ENCODE measurements around the gene FANCE.
A peak's percentile ranks its signal among the peaks of the same experiment; 100 is the strongest.
"Not testable (repeated sequence)": the region's sequence is repeated elsewhere in the genome, so short reads cannot be mapped to it uniquely, and the experiment has no call there.

Gene FANCE

GRCh38 chr6:35499372-35499771, 47.2 kb downstream of the FANCE start:
- Mint-ChIP-seq H3K27me3 (peaks cover 40 to 47% of the 10 kb centered on the region in 2 donors), H3K4me1 (peaks cover 19 to 22% of the 10 kb centered on the region in 2 donors), H3K27ac (no peak overlapping the region), H3K4me3 (no peak overlapping the region), H3K36me3 (peaks cover 0 to 6% of the 10 kb centered on the region in 2 donors), H3K9me3 (no peaks in the 10 kb centered on the region)
- ATAC-seq (replicated peaks): no peak
- no peak for DNase-seq

DNA sequence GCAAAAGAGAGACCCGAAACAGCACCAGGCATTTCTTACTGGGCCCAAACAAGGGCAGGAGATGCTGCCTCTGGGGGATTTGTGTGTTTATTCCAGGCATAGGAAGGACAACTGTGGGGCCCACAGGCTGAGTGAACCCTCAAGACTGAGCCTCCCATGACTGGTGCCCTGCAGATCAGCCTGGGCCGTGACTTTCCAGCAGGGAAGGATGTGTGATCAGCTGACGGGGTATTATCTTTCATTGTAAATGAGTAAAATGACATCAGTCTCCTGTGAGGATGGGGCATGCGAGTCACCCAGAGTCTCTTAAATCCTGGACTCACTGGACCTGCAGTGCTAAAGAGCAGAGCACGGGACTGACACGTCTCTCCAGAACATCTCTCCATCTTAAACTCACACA, 48.6 kb downstream of the FANCE start:
- ATAC-seq (replicated peaks): no peak
- peaks cover 8 to 13% of the 10 kb centered on the region in 2 donors for H3K4me1 Mint-ChIP-seq
- DNase-seq: no peak
- H3K27ac Mint-ChIP-seq: no peak overlapping the region
- no peak overlapping the region for H3K4me3 Mint-ChIP-seq
- no peaks in the 10 kb centered on the region for H3K9me3 Mint-ChIP-seq
- peaks cover 32 to 41% of the 10 kb centered on the region in 2 donors for H3K27me3 Mint-ChIP-seq
- peaks cover 0 to 6% of the 10 kb centered on the region in 2 donors for H3K36me3 Mint-ChIP-seq

- Mint-ChIP-seq H3K36me3 (peaks cover 0 to 6% of the 10 kb centered on the region in 2 donors), H3K4me1 (peaks cover 8 to 13% of the 10 kb centered on the region in 2 donors), H3K27me3 (peaks cover 34 to 41% of the 10 kb centered on the region in 2 donors), H3K4me3 (no peak overlapping the region), H3K27ac (no peak overlapping the region), H3K9me3 (no peaks in the 10 kb centered on the region)
- ATAC-seq (replicated peaks) (no peak), DNase-seq (no peak)
Observed at GRCh38 chr6:35501784-35502183, 49.6 kb downstream of the FANCE start.

DNA sequence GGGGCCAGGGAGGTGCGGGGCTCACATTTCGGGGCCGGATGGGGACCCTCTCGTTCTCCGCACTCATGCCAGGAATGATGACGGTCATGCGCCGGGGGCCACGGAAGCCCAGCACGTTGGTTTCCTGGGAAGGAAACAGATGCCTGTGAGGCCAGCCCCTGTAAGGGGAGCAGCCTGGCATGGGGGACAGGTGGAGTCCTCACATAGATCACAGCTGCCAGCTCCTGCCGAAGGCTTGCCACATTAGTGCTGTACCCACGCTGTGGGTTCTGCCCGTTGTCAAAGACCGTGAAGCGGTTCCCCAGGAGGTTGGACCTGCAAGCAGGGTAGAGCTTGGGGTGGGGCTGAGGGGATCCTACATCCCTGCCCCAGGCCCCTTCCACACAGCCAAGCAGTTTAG, 51.4 kb downstream of the FANCE start:
- peaks cover 29 to 32% of the 10 kb centered on the region in 2 donors for H3K27me3 Mint-ChIP-seq
- no peak for ATAC-seq (replicated peaks)
- H3K36me3 Mint-ChIP-seq: peaks cover 0 to 4% of the 10 kb centered on the region in 2 donors
- no peak for DNase-seq
- H3K4me3 Mint-ChIP-seq: no peak overlapping the region
- H3K4me1 Mint-ChIP-seq: peaks cover 2 to 3% of the 10 kb centered on the region in 2 donors
- no peaks in the 10 kb centered on the region for H3K9me3 Mint-ChIP-seq
- H3K27ac Mint-ChIP-seq: no peak overlapping the region

DNA sequence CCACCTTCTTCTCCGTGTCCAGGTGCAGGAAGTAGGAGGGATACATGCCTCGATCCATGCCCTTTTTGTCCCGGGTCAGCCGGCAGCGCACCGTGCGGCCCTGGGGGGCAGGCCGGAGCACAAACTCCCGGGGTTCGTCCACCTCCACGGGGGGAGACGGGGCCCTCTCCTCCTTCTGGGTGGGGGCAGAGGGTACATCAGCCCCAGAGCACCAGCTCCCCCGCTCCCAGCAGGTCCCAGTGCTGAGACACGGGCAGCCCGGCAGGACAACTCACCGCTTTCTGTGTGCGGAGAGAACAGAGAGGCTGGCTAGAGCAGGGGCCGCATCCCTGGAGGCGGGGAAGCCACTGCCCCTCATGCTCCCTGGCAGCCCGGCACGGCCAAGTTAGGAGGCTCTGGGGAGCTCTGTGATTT, 53.9 kb downstream of the FANCE start:
- no peaks in the 10 kb centered on the region for H3K9me3 Mint-ChIP-seq
- H3K27ac Mint-ChIP-seq: no peak overlapping the region
- H3K4me1 Mint-ChIP-seq: peaks cover 7 to 12% of the 10 kb centered on the region in 2 donors
- peaks cover 29 to 36% of the 10 kb centered on the region in 2 donors for H3K27me3 Mint-ChIP-seq
- ATAC-seq (replicated peaks): no peak
- H3K4me3 Mint-ChIP-seq: no peak overlapping the region
- DNase-seq: no peak
- no peaks in the 10 kb centered on the region for H3K36me3 Mint-ChIP-seq

DNA sequence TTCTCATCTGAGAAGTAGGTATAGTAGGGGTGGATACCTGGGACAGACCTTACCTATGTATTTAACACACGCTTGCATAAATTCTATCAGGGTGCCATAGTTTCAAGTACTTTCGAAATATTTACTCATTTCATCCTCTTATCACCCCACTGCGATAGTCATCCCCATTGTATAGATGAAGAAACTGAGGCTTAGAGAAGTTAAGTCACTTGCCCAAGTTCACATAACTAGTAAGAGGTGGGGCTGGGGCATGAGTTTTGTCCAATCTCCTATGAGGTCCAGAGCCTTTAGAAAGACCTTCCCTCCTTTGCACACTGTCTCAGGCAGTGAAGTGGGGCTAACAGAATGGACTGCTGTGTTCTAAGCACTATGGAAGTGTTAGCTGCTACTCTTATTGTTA, 54.4 kb downstream of the FANCE start:
- Mint-ChIP-seq H3K4me3 (no peak overlapping the region), H3K27ac (no peak overlapping the region), H3K9me3 (no peaks in the 10 kb centered on the region), H3K27me3 (peaks cover 32 to 39% of the 10 kb centered on the region in 2 donors), H3K36me3 (no peaks in the 10 kb centered on the region), H3K4me1 (peaks cover 7 to 17% of the 10 kb centered on the region in 2 donors)
- ATAC-seq (replicated peaks) (no peak), DNase-seq (no peak)

GRCh38 chr6:35507221-35507620, 55.1 kb downstream of the FANCE start:
- Mint-ChIP-seq H3K9me3 (no peaks in the 10 kb centered on the region), H3K4me1 (peaks cover 7 to 23% of the 10 kb centered on the region in 2 donors), H3K27me3 (peaks cover 30 to 46% of the 10 kb centered on the region in 2 donors), H3K27ac (no peak overlapping the region), H3K4me3 (no peak overlapping the region), H3K36me3 (no peaks in the 10 kb centered on the region)
- ATAC-seq (replicated peaks) (no peak), DNase-seq (no peak)

- Mint-ChIP-seq H3K4me3 (no peak overlapping the region), H3K27me3 (peaks cover 38 to 48% of the 10 kb centered on the region in 2 donors), H3K36me3 (no peaks in the 10 kb centered on the region), H3K9me3 (no peaks in the 10 kb centered on the region), H3K4me1 (peaks cover 7 to 24% of the 10 kb centered on the region in 2 donors), H3K27ac (no peak overlapping the region)
- DNase-seq (no peak), ATAC-seq (replicated peaks) (no peak)
Observed at GRCh38 chr6:35508027-35508426, 55.9 kb downstream of the FANCE start.

DNA sequence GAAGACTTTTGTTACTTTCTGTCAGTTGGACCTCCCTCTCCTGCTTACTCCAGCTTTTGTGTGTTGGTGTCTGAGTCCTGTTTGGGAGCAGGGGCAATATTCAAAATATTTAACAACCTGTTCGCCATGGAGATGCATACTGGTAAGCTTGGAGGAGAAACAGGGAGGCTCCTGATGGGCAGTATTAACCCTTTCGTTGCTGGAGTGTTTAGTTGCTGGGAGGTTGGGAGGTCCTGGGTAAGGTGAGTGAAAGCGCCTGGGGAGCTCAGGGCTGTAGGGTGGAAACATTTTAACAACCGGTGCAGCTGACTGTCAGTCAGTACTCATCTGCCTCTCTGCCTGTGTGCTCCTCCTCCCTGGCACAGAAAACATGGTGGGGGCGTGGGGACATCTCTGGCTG, 56.4 kb downstream of the FANCE start:
- no peak overlapping the region for H3K4me3 Mint-ChIP-seq
- DNase-seq: no peak
- H3K36me3 Mint-ChIP-seq: no peaks in the 10 kb centered on the region
- no peaks in the 10 kb centered on the region for H3K9me3 Mint-ChIP-seq
- H3K27me3 Mint-ChIP-seq: peaks cover 39 to 45% of the 10 kb centered on the region in 2 donors
- H3K27ac Mint-ChIP-seq: no peak overlapping the region
- no peak for ATAC-seq (replicated peaks)
- H3K4me1 Mint-ChIP-seq: peaks cover 7 to 24% of the 10 kb centered on the region in 2 donors

DNA sequence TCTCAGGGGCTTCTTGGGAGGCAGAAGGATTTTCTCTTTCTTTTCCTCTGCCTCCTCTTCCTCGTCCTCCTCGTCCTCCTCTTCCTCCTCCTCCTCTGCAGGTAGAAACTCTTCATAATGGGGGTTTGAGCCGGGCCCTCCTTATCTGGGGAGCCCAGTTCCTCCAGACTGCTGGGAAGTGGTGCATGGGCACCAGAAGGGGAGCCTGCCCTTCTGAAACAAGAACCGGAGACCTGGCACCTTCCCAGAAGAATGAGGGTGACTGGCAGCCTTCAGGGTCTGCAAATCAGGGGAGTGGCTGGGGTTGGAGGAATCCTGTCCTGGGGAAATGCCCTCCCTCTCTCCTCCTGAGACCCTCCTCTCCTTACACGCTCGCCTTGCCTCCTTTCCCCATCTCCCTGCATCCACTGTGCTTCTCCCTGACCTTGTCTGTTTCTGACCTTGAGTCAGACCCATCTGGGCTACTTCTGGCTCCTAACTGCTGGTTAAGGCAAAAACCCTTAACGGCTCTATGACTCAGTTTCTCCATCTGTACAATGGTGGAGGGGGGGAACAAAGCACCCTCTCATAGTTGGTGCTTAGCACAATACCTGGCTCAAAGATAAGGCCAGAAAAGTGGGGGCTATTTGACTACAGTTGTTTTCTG, 58.9 kb downstream of the FANCE start:
- H3K4me1 Mint-ChIP-seq: peaks cover 7 to 24% of the 10 kb centered on the region in 2 donors
- no peaks in the 10 kb centered on the region for H3K9me3 Mint-ChIP-seq
- no peak overlapping the region for H3K4me3 Mint-ChIP-seq
- H3K27me3 Mint-ChIP-seq: peaks cover 39 to 50% of the 10 kb centered on the region in 2 donors
- H3K27ac Mint-ChIP-seq: no peak overlapping the region
- ATAC-seq (replicated peaks) (no peak), DNase-seq (no peak)
- H3K36me3 Mint-ChIP-seq: no peaks in the 10 kb centered on the region

GRCh38 chr6:35511562-35511941, 59.4 kb downstream of the FANCE start:
- Mint-ChIP-seq H3K36me3 (no peaks in the 10 kb centered on the region), H3K4me3 (peak overlapping the region in 1 of 2 donors; percentile 8), H3K27me3 (peaks cover 36 to 50% of the 10 kb centered on the region in 2 donors), H3K4me1 (peaks cover 7 to 24% of the 10 kb centered on the region in 2 donors), H3K27ac (no peak overlapping the region), H3K9me3 (no peaks in the 10 kb centered on the region)
- ATAC-seq (replicated peaks) (peak in 1 of 2 donors; percentile 16), DNase-seq (no peak)

DNA sequence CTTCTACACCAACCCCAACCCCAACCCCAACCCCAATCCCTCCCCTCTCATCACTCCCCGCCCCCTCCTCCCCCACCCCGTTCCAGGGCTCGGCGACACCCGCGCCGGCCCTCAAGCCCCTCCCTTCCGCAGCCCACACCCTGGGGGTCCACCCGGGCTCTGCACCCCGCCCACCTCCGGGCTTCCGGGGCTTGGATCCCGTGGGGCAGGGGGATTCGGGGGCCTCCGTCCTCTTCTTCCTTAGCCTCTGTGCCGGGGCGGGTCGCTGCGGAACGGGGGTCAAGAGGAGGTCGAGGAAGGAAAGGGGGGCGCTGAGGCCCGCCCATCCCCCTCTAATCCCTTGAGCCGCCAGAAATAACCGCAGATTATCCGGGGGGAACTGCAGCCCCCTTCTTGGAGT, 59.9 kb downstream of the FANCE start:
- Mint-ChIP-seq H3K27me3 (peaks cover 36 to 50% of the 10 kb centered on the region in 2 donors), H3K4me3 (peak overlapping the region in 1 of 2 donors; percentile 16), H3K27ac (no peak overlapping the region), H3K9me3 (no peaks in the 10 kb centered on the region), H3K36me3 (no peaks in the 10 kb centered on the region), H3K4me1 (peaks cover 7 to 24% of the 10 kb centered on the region in 2 donors)
- DNase-seq: no peak
- no peak for ATAC-seq (replicated peaks)

- peaks cover 36 to 50% of the 10 kb centered on the region in 2 donors for H3K27me3 Mint-ChIP-seq
- ATAC-seq (replicated peaks) (no peak), DNase-seq (no peak)
- H3K4me3 Mint-ChIP-seq: peak within 1 kb of the TSS in 1 of 2 donors; percentile 16
- H3K27ac Mint-ChIP-seq: no peak within 1 kb of the TSS
- no peaks in the 10 kb centered on the region for H3K36me3 Mint-ChIP-seq
- H3K9me3 Mint-ChIP-seq: no peaks in the 10 kb centered on the region
- H3K4me1 Mint-ChIP-seq: peaks cover 7 to 24% of the 10 kb centered on the region in 2 donors
Observed at GRCh38 chr6:35512740-35513139, 60.6 kb downstream of the FANCE start, which contains the start of gene TULP1. Gene TULP1 (minus strand): TSS chr6:35512896. CDS start chr6:35512858, 38 bp downstream.

DNA sequence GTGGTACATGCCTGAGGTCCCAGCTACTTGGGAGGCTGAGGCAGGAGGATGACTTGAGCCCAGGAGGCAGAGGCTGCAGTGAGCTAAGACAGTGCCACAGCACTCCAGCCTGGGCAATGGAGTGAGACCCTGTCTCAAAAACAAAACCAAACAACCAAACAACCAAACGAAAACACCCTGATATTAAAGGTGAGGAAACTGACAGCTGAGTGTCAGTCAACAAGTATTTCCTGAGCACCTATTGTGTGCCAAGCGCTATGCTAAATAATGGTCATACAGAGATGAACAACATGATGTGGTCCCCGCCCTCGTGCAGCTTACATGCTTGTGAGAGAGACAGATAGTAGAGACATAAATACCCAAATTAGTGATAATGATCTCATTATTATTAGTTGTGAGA, 62.4 kb downstream of the FANCE start:
- H3K4me1 Mint-ChIP-seq: peaks cover under 1 to 17% of the 10 kb centered on the region in 2 donors
- no peak overlapping the region for H3K4me3 Mint-ChIP-seq
- H3K9me3 Mint-ChIP-seq: no peaks in the 10 kb centered on the region
- no peak overlapping the region for H3K27ac Mint-ChIP-seq
- peaks cover 29 to 41% of the 10 kb centered on the region in 2 donors for H3K27me3 Mint-ChIP-seq
- DNase-seq (no peak), ATAC-seq (replicated peaks) (no peak)
- no peaks in the 10 kb centered on the region for H3K36me3 Mint-ChIP-seq

GRCh38 chr6:35515939-35516338, 63.8 kb downstream of the FANCE start:
- DNase-seq; H3K4me3 Mint-ChIP-seq; ATAC-seq (replicated peaks); H3K36me3 Mint-ChIP-seq; H3K9me3 Mint-ChIP-seq; H3K27ac Mint-ChIP-seq: not testable (repeated sequence)
- peaks cover 17 to 29% of the 10 kb centered on the region in 2 donors for H3K27me3 Mint-ChIP-seq
- peaks cover 0 to 13% of the 10 kb centered on the region in 2 donors for H3K4me1 Mint-ChIP-seq
